GM19193 (cell line): ENCODE measurements around the gene JUND.

Source experiments
- POLR2A ChIP-seq: IDR thresholded peaks from 4 replicates; pipeline ENCODE4 v1.6.1; 2011; ENCODE audit not compliant: insufficient read depth, insufficient read length; ENCODE audit errors: extremely low read depth

Gene JUND

GRCh38 chr19:18310118-18310909 is 28.9 kb upstream of the JUND start:
- no peak for TF ChIP-seq POLR2A

- TF ChIP-seq POLR2A, result no peak
Measured at GRCh38 chr19:18309525-18310064, 28.2 kb upstream of the JUND start.

GRCh38 chr19:18308948-18309325 is 27.5 kb upstream of the JUND start:
- no peak for TF ChIP-seq POLR2A

GRCh38 chr19:18308051-18308947 is 26.9 kb upstream of the JUND start:
- no peak for TF ChIP-seq POLR2A

GRCh38 chr19:18307271-18307681 is 25.9 kb upstream of the JUND start:
- no peak for TF ChIP-seq POLR2A

- no peak for TF ChIP-seq POLR2A
Measured at GRCh38 chr19:18306888-18307260, 25.5 kb upstream of the JUND start.

GRCh38 chr19:18306209-18306887 is 24.9 kb upstream of the JUND start:
- TF ChIP-seq POLR2A, result no peak

- peak; percentile 50 for TF ChIP-seq POLR2A
Measured at GRCh38 chr19:18304458-18305310, 23.3 kb upstream of the JUND start.

GRCh38 chr19:18304208-18304457 is 22.7 kb upstream of the JUND start:
- TF ChIP-seq POLR2A, result no peak

GRCh38 chr19:18301718-18302111 is 20.3 kb upstream of the JUND start:
- no peak for TF ChIP-seq POLR2A

- no peak for TF ChIP-seq POLR2A
Measured at GRCh38 chr19:18300930-18301717, 19.7 kb upstream of the JUND start.

- TF ChIP-seq POLR2A, result no peak
Measured at GRCh38 chr19:18299654-18300053, 18.2 kb upstream of the JUND start.

GRCh38 chr19:18298601-18299000 is 17.2 kb upstream of the JUND start:
- no peak for TF ChIP-seq POLR2A

GRCh38 chr19:18297308-18297707 is 15.9 kb upstream of the JUND start:
- TF ChIP-seq POLR2A, result no peak
